Lung (tissue), 12 donors: ENCODE data around the gene DNAH9. TPM values are rescaled to one million over a fixed set of nuclear protein-coding genes. Genes with fewer than 3 reads are reported as not detected.
A peak's percentile ranks its signal among the peaks of the same experiment; 100 is the strongest.

Source experiments
- ATAC-seq: fragments of 200-7000 bp; cut with Tn5 transposase; one replicate; pipeline ENCODE4 v1.9.1; 2020; ENCODE audit warnings: moderate number of reproducible peaks; ENCODE audit not compliant: insufficient read depth, low FRiP score
- DNase-seq, 3 donors: peaks; one replicate each; pipeline ENCODE4 v3.0.0-alpha.2; 2013 to 2017
- H3K27ac ChIP-seq, 2 donors: one replicate each; pipeline ENCODE4 v1.5.1; 2013; ENCODE audit warnings: mild to moderate bottlenecking in 2 of 2, moderate library complexity in 2 of 2, control low read depth in 1 of 2, inconsistent platforms in 1 of 2, low read depth in 1 of 2, low read length in 1 of 2
- H3K27me3 ChIP-seq, 3 donors: one replicate each; pipeline ENCODE4 v1.5.1; 2013; ENCODE audit warnings: low read length in 2 of 3; ENCODE audit not compliant: control insufficient read depth in 3 of 3, insufficient read depth in 3 of 3
- H3K36me3 ChIP-seq, 4 donors: one replicate each; pipeline ENCODE4 v1.5.1; 2013; ENCODE audit warnings: low read length in 4 of 4, mild to moderate bottlenecking in 1 of 4, moderate library complexity in 1 of 4; ENCODE audit not compliant: control insufficient read depth in 4 of 4, insufficient read depth in 4 of 4
- H3K4me1 ChIP-seq, 5 donors: one replicate each; pipeline ENCODE4 v1.5.1; 2013; ENCODE audit warnings: low read length in 5 of 5, mild to moderate bottlenecking in 2 of 5, moderate library complexity in 1 of 5; ENCODE audit not compliant: control insufficient read depth in 5 of 5, insufficient read depth in 5 of 5
- H3K4me3 ChIP-seq: one replicate; pipeline ENCODE4 v1.5.1; 2013; ENCODE audit warnings: mild to moderate bottlenecking, control low read depth, moderate library complexity
- H3K9ac ChIP-seq, 2 donors: one replicate each; pipeline ENCODE4 v1.5.1; 2013; ENCODE audit warnings: low read length in 2 of 2, control low read depth in 1 of 2; ENCODE audit not compliant: insufficient read depth in 1 of 2
- H3K9me3 ChIP-seq, 4 donors: one replicate each; pipeline ENCODE4 v1.5.1; 2013; ENCODE audit warnings: low read length in 3 of 4, mild to moderate bottlenecking in 1 of 4, moderate library complexity in 1 of 4; ENCODE audit not compliant: control insufficient read depth in 4 of 4, insufficient read depth in 3 of 4
- WGBS, 2 donors: extraction: QIAGEN DNeasy Blood & Tissue Kit; methylation state at CpG; one replicate each; pipeline ENCODE4 v1.1.7; 2013; 5-methylcytosine and 5-hydroxymethylcytosine counted together
- polyA plus RNA-seq, 2 donors: library from polyadenylated mRNA; stranded (reverse); fragments of 200-250 nt; gene quantifications; one replicate each; pipeline ENCODE4 v1.2.1, GENCODE V29; 2013
- total RNA-seq, 2 donors: library from RNA; depleted of rRNA in 1 of 2; stranded (reverse); fragments of >200 nt in 1 of 2; gene quantifications; one replicate each; pipeline ENCODE4 v1.2.1, GENCODE V29; 2014 to 2021
- TF ChIP-seq, protein P1 (sequence below): IDR thresholded peaks from 2 replicates; pipeline ENCODE4 v1.5.1; 2012; ENCODE audit warnings: mild to moderate bottlenecking; ENCODE audit errors: control extremely low read depth, extremely low read depth
- donor health status: control.
- donor health status: control.
- donor health status: Bipolar disorder and iron deficiency.
- donor health status: healthy.
- donor health status: DM: yes; HTN: yes; CAD: no.

DNAH9 gene
- total and polyA plus RNA-seq, 4 donors = 4.0 to 36.1 (median 20.9) TPM

DNA sequence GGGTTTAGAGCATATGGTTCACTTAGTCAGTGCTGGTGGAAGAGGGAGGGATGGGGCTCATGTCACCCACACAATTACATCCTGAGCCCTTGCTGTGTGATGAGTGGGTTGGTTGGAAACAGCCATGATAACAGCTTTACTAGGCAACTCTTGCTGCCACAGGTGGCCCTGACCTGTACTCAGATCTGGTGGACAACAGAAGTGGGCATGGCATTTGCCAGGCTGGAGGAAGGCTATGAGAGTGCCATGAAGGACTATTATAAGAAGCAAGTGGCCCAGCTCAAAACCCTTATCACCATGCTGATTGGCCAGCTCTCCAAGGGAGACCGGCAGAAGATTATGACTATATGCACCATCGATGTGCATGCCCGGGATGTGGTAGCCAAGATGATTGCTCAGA lies 105.8 kb downstream of the DNAH9 start:
- Histone ChIP-seq H3K4me1 (no peaks in the 10 kb centered on the region), H3K27ac (no peak overlapping the region), H3K36me3 (no peaks in the 10 kb centered on the region), H3K27me3 (peaks cover 0 to 4% (median 0%) of the 10 kb centered on the region in 3 donors), H3K9me3 (peaks cover 0 to 2% (median 0%) of the 10 kb centered on the region in 4 donors), H3K9ac (no peak overlapping the region), H3K4me3 (no peak overlapping the region)
- 90 to 96% methylated on average over 3 of the region's 3 CpGs for WGBS, 2 donors
- ATAC-seq (no peak), DNase-seq (no peak)
- TF ChIP-seq, protein P1, sequence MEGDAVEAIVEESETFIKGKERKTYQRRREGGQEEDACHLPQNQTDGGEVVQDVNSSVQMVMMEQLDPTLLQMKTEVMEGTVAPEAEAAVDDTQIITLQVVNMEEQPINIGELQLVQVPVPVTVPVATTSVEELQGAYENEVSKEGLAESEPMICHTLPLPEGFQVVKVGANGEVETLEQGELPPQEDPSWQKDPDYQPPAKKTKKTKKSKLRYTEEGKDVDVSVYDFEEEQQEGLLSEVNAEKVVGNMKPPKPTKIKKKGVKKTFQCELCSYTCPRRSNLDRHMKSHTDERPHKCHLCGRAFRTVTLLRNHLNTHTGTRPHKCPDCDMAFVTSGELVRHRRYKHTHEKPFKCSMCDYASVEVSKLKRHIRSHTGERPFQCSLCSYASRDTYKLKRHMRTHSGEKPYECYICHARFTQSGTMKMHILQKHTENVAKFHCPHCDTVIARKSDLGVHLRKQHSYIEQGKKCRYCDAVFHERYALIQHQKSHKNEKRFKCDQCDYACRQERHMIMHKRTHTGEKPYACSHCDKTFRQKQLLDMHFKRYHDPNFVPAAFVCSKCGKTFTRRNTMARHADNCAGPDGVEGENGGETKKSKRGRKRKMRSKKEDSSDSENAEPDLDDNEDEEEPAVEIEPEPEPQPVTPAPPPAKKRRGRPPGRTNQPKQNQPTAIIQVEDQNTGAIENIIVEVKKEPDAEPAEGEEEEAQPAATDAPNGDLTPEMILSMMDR = no peak

DNA sequence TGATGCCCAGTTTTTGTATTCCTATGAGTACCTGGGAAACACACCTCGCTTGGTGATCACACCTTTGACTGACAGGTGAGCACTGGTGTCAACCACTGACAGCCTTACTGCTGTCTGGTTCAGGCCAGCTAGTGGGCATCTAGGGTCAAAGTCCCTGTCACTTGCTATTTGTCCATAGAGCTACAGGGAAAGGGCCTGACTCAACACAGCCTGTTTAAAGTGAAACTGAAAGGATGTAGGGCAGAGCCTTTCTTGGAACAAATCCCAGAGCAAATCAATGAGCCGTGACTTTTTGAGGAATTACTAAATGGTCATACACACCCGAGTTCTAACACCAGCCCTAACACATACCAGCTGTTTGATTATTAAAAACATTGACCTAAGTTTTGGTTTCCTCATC lies 106.8 kb downstream of the DNAH9 start:
- TF ChIP-seq, protein P1 = no peak
- H3K27ac ChIP-seq = no peak overlapping the region
- no peak for ATAC-seq
- H3K9me3 ChIP-seq = no peaks in the 10 kb centered on the region
- DNase-seq = peak in 2 of 3 donors; percentile 6 to 27
- H3K4me1 ChIP-seq = no peaks in the 10 kb centered on the region
- no peak overlapping the region for H3K9ac ChIP-seq
- H3K4me3 ChIP-seq = no peak overlapping the region
- 37 to 58% methylated on average over 3 of the region's 3 CpGs for WGBS, 2 donors
- no peaks in the 10 kb centered on the region for H3K36me3 ChIP-seq
- H3K27me3 ChIP-seq = peaks cover 0 to 4% (median 0%) of the 10 kb centered on the region in 3 donors

DNA sequence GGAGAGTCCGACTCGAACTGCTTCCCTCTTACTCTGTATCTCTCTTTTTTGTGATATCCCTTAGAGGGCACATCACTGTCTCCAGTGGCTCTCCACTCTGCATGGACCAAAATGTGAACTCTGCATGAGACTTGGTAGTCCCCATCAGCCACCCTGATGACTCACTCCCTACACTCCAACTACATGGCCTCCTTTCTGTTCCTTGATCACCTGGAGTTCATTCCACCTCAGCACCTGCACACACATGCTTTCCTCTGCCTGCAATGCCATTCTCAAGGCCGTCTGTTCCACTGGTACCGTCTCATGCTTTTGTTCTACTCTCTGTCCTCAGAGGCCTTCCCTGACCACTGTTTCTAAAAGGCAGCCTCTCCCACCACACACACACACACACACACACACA lies 109.3 kb downstream of the DNAH9 start:
- no peak for ATAC-seq
- TF ChIP-seq, protein P1 = no peak
- WGBS, 2 donors = 78 to 81% methylated on average over 4 of the region's 4 CpGs
- H3K4me3 ChIP-seq = no peak overlapping the region
- no peak overlapping the region for H3K9ac ChIP-seq
- no peaks in the 10 kb centered on the region for H3K36me3 ChIP-seq
- no peaks in the 10 kb centered on the region for H3K4me1 ChIP-seq
- no peak for DNase-seq
- no peak overlapping the region for H3K27ac ChIP-seq
- no peaks in the 10 kb centered on the region for H3K9me3 ChIP-seq
- H3K27me3 ChIP-seq = peaks cover 0 to 4% (median 0%) of the 10 kb centered on the region in 3 donors

DNA sequence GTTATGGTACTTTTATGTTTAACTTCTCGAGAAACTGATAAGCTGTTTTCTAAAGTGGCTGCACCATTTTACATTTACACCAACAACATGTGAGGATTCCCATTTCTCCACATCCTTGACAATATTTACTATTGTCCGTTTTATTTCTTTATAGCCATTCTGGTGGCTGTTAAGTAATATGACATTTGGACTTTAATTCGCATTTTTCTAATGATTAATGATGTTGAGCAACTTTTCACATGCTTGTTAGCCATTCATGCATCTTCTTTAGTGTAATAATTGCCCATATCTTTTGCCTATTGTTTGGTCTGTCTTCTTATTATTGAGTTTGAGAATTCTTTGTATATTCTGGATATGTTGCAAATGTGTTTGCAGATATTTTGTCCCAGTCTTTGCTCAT lies 114.2 kb downstream of the DNAH9 start:
- TF ChIP-seq, protein P1 = no peak
- no peak overlapping the region for H3K9ac ChIP-seq
- H3K27me3 ChIP-seq = no peaks in the 10 kb centered on the region
- 74 to 90% methylated on average over 3 of the region's 3 CpGs for WGBS, 2 donors
- H3K9me3 ChIP-seq = no peaks in the 10 kb centered on the region
- H3K4me3 ChIP-seq = no peak overlapping the region
- ATAC-seq (no peak), DNase-seq (no peak)
- H3K27ac ChIP-seq = no peak overlapping the region
- H3K36me3 ChIP-seq = no peaks in the 10 kb centered on the region
- H3K4me1 ChIP-seq = no peaks in the 10 kb centered on the region
